Neural progenitor cell (in vitro differentiated cells): ENCODE results near the gene TEF. TPM values are rescaled to one million over a fixed set of nuclear protein-coding genes. Genes with fewer than 3 reads are reported as not detected.

Source experiments
- DNase-seq: peaks from one replicate; pipeline ENCODE4 v3.0.0-alpha.2; 2016; ENCODE audit warnings: low spot score
- H2AFZ ChIP-seq: fragments of 200-600 bp; sonication (generic); replicated peaks from 2 replicates; pipeline ENCODE4 v1.6.1; 2016; ENCODE audit warnings: antibody characterized with exemption
- H3F3A ChIP-seq: fragments of 200-600 bp; sonication (generic); 2 replicates; pipeline ENCODE4 v1.6.1; 2016; ENCODE audit warnings: antibody characterized with exemption, low read depth
- H3K27ac ChIP-seq: fragments of 200-600 bp; sonication (generic); 2 replicates; pipeline ENCODE4 v1.5.1; 2016; ENCODE audit warnings: mild to moderate bottlenecking
- H3K27me3 ChIP-seq: fragments of 200-600 bp; sonication (generic); 2 replicates; pipeline ENCODE4 v1.6.1; 2016; ENCODE audit warnings: mild to moderate bottlenecking, moderate library complexity
- H3K36me3 ChIP-seq: fragments of 200-600 bp; sonication (generic); 2 replicates; pipeline ENCODE4 v1.5.1; 2016
- H3K4me1 ChIP-seq: fragments of 200-600 bp; sonication (generic); 2 replicates; pipeline ENCODE4 v1.6.1; 2016; ENCODE audit warnings: mixed run types
- H3K4me2 ChIP-seq: fragments of 200-600 bp; sonication (generic); 2 replicates; pipeline ENCODE4 v1.6.1; 2016
- H3K4me3 ChIP-seq: fragments of 200-600 bp; sonication (generic); 2 replicates; pipeline ENCODE4 v1.5.1; 2016
- H3K79me2 ChIP-seq: fragments of 200-600 bp; sonication (generic); 2 replicates; pipeline ENCODE4 v1.6.1; 2016; ENCODE audit warnings: low read depth
- H3K9ac ChIP-seq: fragments of 200-600 bp; sonication (generic); 2 replicates; pipeline ENCODE4 v1.6.1; 2016
- H3K9me3 ChIP-seq: fragments of 200-600 bp; sonication (generic); 2 replicates; pipeline ENCODE4 v1.5.1; 2016; ENCODE audit warnings: low read depth
- H4K20me1 ChIP-seq: fragments of 200-600 bp; sonication (generic); 2 replicates; pipeline ENCODE4 v1.6.1; 2016; ENCODE audit warnings: low read depth
- H3K27ac Mint-ChIP-seq: 3 replicates; pipeline ENCODE4 v1.8.0; 2021; ENCODE audit warnings: mixed read lengths
- H3K27me3 Mint-ChIP-seq: 2 replicates; pipeline ENCODE4 v1.8.0; 2022; ENCODE audit warnings: low read depth, mild to moderate bottlenecking, inconsistent platforms, moderate library complexity, mixed read lengths; ENCODE audit not compliant: insufficient read depth
- H3K36me3 Mint-ChIP-seq: 3 replicates; pipeline ENCODE4 v1.8.0; 2021; ENCODE audit warnings: mixed read lengths
- H3K4me1 Mint-ChIP-seq: 3 replicates; pipeline ENCODE4 v1.8.0; 2021; ENCODE audit warnings: mixed read lengths
- H3K4me3 Mint-ChIP-seq: 3 replicates; pipeline ENCODE4 v1.8.0; 2021; ENCODE audit warnings: mild to moderate bottlenecking, moderate library complexity, mixed read lengths
- H3K9me3 Mint-ChIP-seq: 3 replicates; pipeline ENCODE4 v1.8.0; 2020; ENCODE audit warnings: mixed read lengths
- EZH2 ChIP-seq: fragments of 200-600 bp; sonication (generic); IDR thresholded peaks from 2 replicates; pipeline ENCODE4 v1.6.1; 2017; ENCODE audit warnings: antibody characterized with exemption, mild to moderate bottlenecking, moderate library complexity
- EZH2phosphoT487 ChIP-seq: fragments of 200-600 bp; sonication (generic); IDR thresholded peaks from 2 replicates; pipeline ENCODE4 v1.6.1; 2017; ENCODE audit warnings: antibody characterized with exemption
- total RNA-seq: library from RNA; depleted of rRNA; stranded (reverse); fragments of >200 nt; gene quantifications from 2 replicates; pipeline ENCODE4 v1.2.3, GENCODE V29; 2015; ENCODE audit warnings: low replicate concordance
- TF ChIP-seq, protein P1 (sequence below): fragments of 200-600 bp; sonication (generic); IDR thresholded peaks from 2 replicates; pipeline ENCODE4 v1.5.1; 2017; ENCODE audit warnings: antibody characterized with exemption, mild to moderate bottlenecking

TEF gene
- total RNA-seq, 1 donor from 2014 or later, result 11.0 TPM

GRCh38 chr22:41356430-41357028 lies 25.2 kb upstream of the TEF start:
- no peak overlapping the region for H3K4me3 ChIP-seq
- H3K4me1 ChIP-seq, result peaks cover 13% of the 10 kb centered on the region
- H3K4me2 ChIP-seq, result no peak overlapping the region
- no peak overlapping the region for H3K9ac ChIP-seq
- Mint-ChIP-seq H3K4me3 (no peak overlapping the region), H3K9me3 (no peaks in the 10 kb centered on the region), H3K27ac (no peak overlapping the region), H3K36me3 (peaks cover 9% of the 10 kb centered on the region), H3K4me1 (peaks cover 10% of the 10 kb centered on the region), H3K27me3 (peaks cover 5% of the 10 kb centered on the region)
- peaks cover 8% of the 10 kb centered on the region for H3F3A ChIP-seq
- no peaks in the 10 kb centered on the region for H3K36me3 ChIP-seq
- H3K9me3 ChIP-seq, result no peaks in the 10 kb centered on the region
- TF ChIP-seq EZH2 (no peak), EZH2phosphoT487 (no peak)
- TF ChIP-seq, protein P1, sequence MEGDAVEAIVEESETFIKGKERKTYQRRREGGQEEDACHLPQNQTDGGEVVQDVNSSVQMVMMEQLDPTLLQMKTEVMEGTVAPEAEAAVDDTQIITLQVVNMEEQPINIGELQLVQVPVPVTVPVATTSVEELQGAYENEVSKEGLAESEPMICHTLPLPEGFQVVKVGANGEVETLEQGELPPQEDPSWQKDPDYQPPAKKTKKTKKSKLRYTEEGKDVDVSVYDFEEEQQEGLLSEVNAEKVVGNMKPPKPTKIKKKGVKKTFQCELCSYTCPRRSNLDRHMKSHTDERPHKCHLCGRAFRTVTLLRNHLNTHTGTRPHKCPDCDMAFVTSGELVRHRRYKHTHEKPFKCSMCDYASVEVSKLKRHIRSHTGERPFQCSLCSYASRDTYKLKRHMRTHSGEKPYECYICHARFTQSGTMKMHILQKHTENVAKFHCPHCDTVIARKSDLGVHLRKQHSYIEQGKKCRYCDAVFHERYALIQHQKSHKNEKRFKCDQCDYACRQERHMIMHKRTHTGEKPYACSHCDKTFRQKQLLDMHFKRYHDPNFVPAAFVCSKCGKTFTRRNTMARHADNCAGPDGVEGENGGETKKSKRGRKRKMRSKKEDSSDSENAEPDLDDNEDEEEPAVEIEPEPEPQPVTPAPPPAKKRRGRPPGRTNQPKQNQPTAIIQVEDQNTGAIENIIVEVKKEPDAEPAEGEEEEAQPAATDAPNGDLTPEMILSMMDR, result no peak
- H3K27me3 ChIP-seq, result no peaks in the 10 kb centered on the region
- no peak overlapping the region for H2AFZ ChIP-seq
- H3K27ac ChIP-seq, result no peak overlapping the region
- H4K20me1 ChIP-seq, result peaks cover 4% of the 10 kb centered on the region
- no peak for DNase-seq
- H3K79me2 ChIP-seq, result no peaks in the 10 kb centered on the region

- no peak overlapping the region for H3K4me3 ChIP-seq
- DNase-seq, result no peak
- Mint-ChIP-seq H3K27me3 (peaks cover 5% of the 10 kb centered on the region), H3K36me3 (peaks cover 6% of the 10 kb centered on the region), H3K4me1 (peaks cover 10% of the 10 kb centered on the region), H3K27ac (no peak overlapping the region), H3K4me3 (no peak overlapping the region), H3K9me3 (no peaks in the 10 kb centered on the region)
- no peak overlapping the region for H2AFZ ChIP-seq
- H4K20me1 ChIP-seq, result peaks cover 4% of the 10 kb centered on the region
- H3K27me3 ChIP-seq, result no peaks in the 10 kb centered on the region
- no peaks in the 10 kb centered on the region for H3K79me2 ChIP-seq
- H3K9me3 ChIP-seq, result no peaks in the 10 kb centered on the region
- H3K4me2 ChIP-seq, result no peak overlapping the region
- peaks cover 13% of the 10 kb centered on the region for H3F3A ChIP-seq
- no peak overlapping the region for H3K9ac ChIP-seq
- no peaks in the 10 kb centered on the region for H3K36me3 ChIP-seq
- no peak for TF ChIP-seq EZH2
- no peak for TF ChIP-seq EZH2phosphoT487
- no peak overlapping the region for H3K27ac ChIP-seq
- H3K4me1 ChIP-seq, result peaks cover 13% of the 10 kb centered on the region
Observed at GRCh38 chr22:41357191-41357590, 24.6 kb upstream of the TEF start.

- Histone ChIP-seq H3K4me1 (peaks cover 13% of the 10 kb centered on the region), H2AFZ (no peak overlapping the region), H3K9ac (no peak overlapping the region), H3K27me3 (no peaks in the 10 kb centered on the region), H3K36me3 (no peaks in the 10 kb centered on the region), H3K4me2 (no peak overlapping the region), H3K27ac (no peak overlapping the region), H3K9me3 (no peaks in the 10 kb centered on the region), H4K20me1 (peaks cover 4% of the 10 kb centered on the region), H3K4me3 (no peak overlapping the region), H3F3A (peaks cover 13% of the 10 kb centered on the region), H3K79me2 (no peaks in the 10 kb centered on the region)
- Mint-ChIP-seq H3K36me3 (peaks cover 5% of the 10 kb centered on the region), H3K27ac (no peak overlapping the region), H3K27me3 (peaks cover 5% of the 10 kb centered on the region), H3K4me3 (no peak overlapping the region), H3K4me1 (peaks cover 12% of the 10 kb centered on the region), H3K9me3 (no peaks in the 10 kb centered on the region)
- no peak for DNase-seq
- no peak for TF ChIP-seq EZH2phosphoT487
- no peak for TF ChIP-seq EZH2
- TF ChIP-seq, protein P1, result no peak
Observed at GRCh38 chr22:41358927-41359326, 22.8 kb upstream of the TEF start.

DNA sequence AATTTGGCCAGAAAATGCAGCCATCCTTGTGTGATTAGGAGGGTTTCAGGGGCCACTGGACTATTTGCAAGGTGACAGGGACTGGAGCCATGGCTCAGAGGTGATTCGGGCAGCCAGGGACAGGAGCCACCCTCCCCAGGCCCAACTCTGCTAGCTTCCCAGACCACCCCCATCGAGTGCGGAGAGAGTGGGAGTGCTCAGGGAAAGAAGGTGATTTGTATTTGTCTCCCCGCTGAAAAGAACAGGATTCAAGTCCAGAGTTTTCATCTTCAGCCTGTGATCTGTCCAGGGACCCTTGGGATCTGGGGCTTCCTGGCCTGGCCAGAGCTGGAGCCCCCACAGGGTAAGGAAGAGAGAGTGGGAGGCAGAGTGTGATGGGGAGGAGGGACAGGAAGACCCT lies 22.4 kb upstream of the TEF start:
- Histone ChIP-seq H2AFZ (no peak overlapping the region), H3K4me3 (no peak overlapping the region), H3K27me3 (no peaks in the 10 kb centered on the region), H3K9ac (no peak overlapping the region), H3K36me3 (no peaks in the 10 kb centered on the region), H3K79me2 (no peaks in the 10 kb centered on the region), H3K9me3 (no peaks in the 10 kb centered on the region), H3K4me1 (peaks cover 13% of the 10 kb centered on the region), H4K20me1 (peaks cover 4% of the 10 kb centered on the region), H3F3A (peaks cover 13% of the 10 kb centered on the region), H3K4me2 (peak overlapping the region; percentile 35), H3K27ac (peak overlapping the region; percentile 70)
- no peaks in the 10 kb centered on the region for H3K9me3 Mint-ChIP-seq
- H3K4me3 Mint-ChIP-seq, result no peak overlapping the region
- DNase-seq, result no peak
- H3K27ac Mint-ChIP-seq, result no peak overlapping the region
- TF ChIP-seq, protein P1, result no peak
- TF ChIP-seq EZH2 (no peak), EZH2phosphoT487 (no peak)
- peaks cover 2% of the 10 kb centered on the region for H3K27me3 Mint-ChIP-seq
- peaks cover 16% of the 10 kb centered on the region for H3K4me1 Mint-ChIP-seq
- peaks cover 5% of the 10 kb centered on the region for H3K36me3 Mint-ChIP-seq
